GM23338 (cell line): Measurements from ENCODE around the gene DCBLD2. TPM values are rescaled to one million over a fixed set of nuclear protein-coding genes. Genes with fewer than 3 reads are reported as not detected.

Experiments used
- ATAC-seq: fragments of 200-7000 bp; cut with Tn5 transposase; 3 replicates; pipeline ENCODE4 v1.9.1; 2020
- DNase-seq: peaks from one replicate; pipeline ENCODE4 v3.0.0-alpha.2; 2015; ENCODE audit warnings: low spot score
- H2AFZ ChIP-seq: fragments of 200-600 bp; sonication (generic); 2 replicates; pipeline ENCODE4 v1.8.0; 2016; ENCODE audit warnings: antibody characterized with exemption, mild to moderate bottlenecking, moderate library complexity
- H3F3A ChIP-seq: fragments of 200-600 bp; sonication (generic); replicated peaks from 2 replicates; pipeline ENCODE4 v1.8.0; 2017; ENCODE audit warnings: antibody characterized with exemption, mixed run types, low read depth
- H3K27ac ChIP-seq: fragments of 200-600 bp; sonication (generic); 2 replicates; pipeline ENCODE4 v1.6.1; 2016; ENCODE audit warnings: low read depth
- H3K27me3 ChIP-seq: fragments of 200-600 bp; sonication (generic); 2 replicates; pipeline ENCODE4 v1.8.0; 2016; ENCODE audit warnings: mild to moderate bottlenecking, mixed run types, moderate library complexity; ENCODE audit not compliant: insufficient read depth
- H3K36me3 ChIP-seq: fragments of 200-600 bp; sonication (generic); 2 replicates; pipeline ENCODE4 v1.8.0; 2016; ENCODE audit warnings: mild to moderate bottlenecking; ENCODE audit not compliant: insufficient read depth
- H3K4me1 ChIP-seq: fragments of 200-600 bp; sonication (generic); 2 replicates; pipeline ENCODE4 v1.8.0; 2016; ENCODE audit warnings: mild to moderate bottlenecking, moderate library complexity; ENCODE audit not compliant: insufficient read depth
- H3K4me2 ChIP-seq: fragments of 200-600 bp; sonication (generic); 2 replicates; pipeline ENCODE4 v1.7.1; 2017; ENCODE audit warnings: mixed run types
- H3K4me3 ChIP-seq: fragments of 200-600 bp; sonication (generic); 2 replicates; pipeline ENCODE4 v1.6.1; 2016; ENCODE audit warnings: mixed run types
- H3K79me2 ChIP-seq: fragments of 200-600 bp; sonication (generic); replicated peaks from 2 replicates; pipeline ENCODE4 v1.8.0; 2017; ENCODE audit warnings: mild to moderate bottlenecking; ENCODE audit not compliant: insufficient read depth
- H3K9me2 ChIP-seq: fragments of 200-600 bp; sonication (generic); 2 replicates; pipeline ENCODE4 v1.8.0; 2017; ENCODE audit not compliant: insufficient read depth
- H4K20me1 ChIP-seq: fragments of 200-600 bp; sonication (generic); replicated peaks from 2 replicates; pipeline ENCODE4 v1.8.0; 2017; ENCODE audit warnings: mild to moderate bottlenecking; ENCODE audit not compliant: insufficient read depth
- H3K27ac Mint-ChIP-seq: 2 replicates; pipeline ENCODE4 v1.8.0; 2020; ENCODE audit warnings: inconsistent platforms, mild to moderate bottlenecking, moderate library complexity, mixed read lengths
- H3K27me3 Mint-ChIP-seq: 3 replicates; pipeline ENCODE4 v1.8.0; 2022; ENCODE audit warnings: low read depth, mild to moderate bottlenecking, moderate library complexity, mixed read lengths, inconsistent platforms; ENCODE audit not compliant: insufficient read depth, poor library complexity
- H3K36me3 Mint-ChIP-seq: 3 replicates; pipeline ENCODE4 v1.8.0; 2021; ENCODE audit warnings: low read depth, mild to moderate bottlenecking, inconsistent platforms, moderate library complexity, mixed read lengths
- H3K4me1 Mint-ChIP-seq: 3 replicates; pipeline ENCODE4 v1.8.0; 2020; ENCODE audit warnings: mild to moderate bottlenecking, inconsistent platforms, mixed read lengths
- H3K4me3 Mint-ChIP-seq: 3 replicates; pipeline ENCODE4 v1.8.0; 2021; ENCODE audit warnings: moderate library complexity, mild to moderate bottlenecking, inconsistent platforms, mixed read lengths
- H3K9me3 Mint-ChIP-seq: 3 replicates; pipeline ENCODE4 v1.8.0; 2020; ENCODE audit warnings: moderate library complexity, mild to moderate bottlenecking, inconsistent platforms, mixed read lengths
- CREB1 ChIP-seq: fragments of 250-450 bp; sonication (Bioruptor Pico); IDR thresholded peaks from 2 replicates; pipeline ENCODE4 v1.5.0; 2020; ENCODE audit warnings: low read depth, mild to moderate bottlenecking, moderate library complexity
- CTCF ChIP-seq, 2 experiments: fragments of 200-600 bp in 1 of 2; sonication (generic) in 1 of 2; conservative IDR thresholded peaks; 2 replicates each; pipeline versions ENCODE4 v1.5.1 to v1.6.1; 2016 to 2017; ENCODE audit warnings: antibody characterized with exemption in 2 of 2, low read depth in 2 of 2, mild to moderate bottlenecking in 2 of 2, moderate library complexity in 1 of 2
- EZH2 ChIP-seq: fragments of 200-600 bp; sonication (generic); IDR thresholded peaks from one replicate; pipeline ENCODE4 v1.8.0; 2017; ENCODE audit warnings: antibody characterized with exemption, mild to moderate bottlenecking, low read depth; ENCODE audit not compliant: unreplicated experiment
- EZH2phosphoT487 ChIP-seq: fragments of 200-600 bp; sonication (generic); IDR thresholded peaks from one replicate; pipeline ENCODE4 v1.8.1; 2018; ENCODE audit warnings: antibody characterized with exemption; ENCODE audit not compliant: unreplicated experiment
- JUNB ChIP-seq: IDR thresholded peaks from one replicate; pipeline ENCODE4 v1.6.1; 2016; ENCODE audit warnings: antibody characterized with exemption; ENCODE audit not compliant: unreplicated experiment
- NANOG ChIP-seq: IDR thresholded peaks from 2 replicates; pipeline ENCODE4 v1.6.1; 2016; ENCODE audit warnings: antibody characterized with exemption, borderline replicate concordance
- POLR2AphosphoS5 ChIP-seq: IDR thresholded peaks from 2 replicates; pipeline ENCODE4 v1.6.1; 2016; ENCODE audit warnings: antibody characterized with exemption, low read depth
- REST ChIP-seq: IDR thresholded peaks from one replicate; pipeline ENCODE4 v1.6.1; 2018; ENCODE audit warnings: antibody characterized with exemption; ENCODE audit not compliant: unreplicated experiment
- STAT1 ChIP-seq: IDR thresholded peaks from one replicate; pipeline ENCODE4 v1.6.1; 2016; ENCODE audit warnings: antibody characterized with exemption; ENCODE audit not compliant: unreplicated experiment
- ZNF114 ChIP-seq: fragments of 250-450 bp; sonication (Bioruptor Pico); IDR thresholded peaks from 2 replicates; pipeline ENCODE4 v1.5.0; 2020; ENCODE audit warnings: mild to moderate bottlenecking, moderate library complexity
- ZNF331 ChIP-seq: fragments of 250-450 bp; sonication (Bioruptor Pico); IDR thresholded peaks from 2 replicates; pipeline ENCODE4 v1.5.0; 2020; ENCODE audit warnings: low read depth, mild to moderate bottlenecking, moderate library complexity
- polyA plus RNA-seq: library from polyadenylated mRNA; unstranded; fragments of >200 nt; fragmentation: Nextera tagmentation; extraction: Ambion mirVana; gene quantifications from 2 replicates; pipeline ENCODE4 v1.2.1, GENCODE V29; 2016
- total RNA-seq: library from RNA; depleted of rRNA; stranded (reverse); fragments of >200 nt; shearing (Covaris generic); gene quantifications from 2 replicates; pipeline ENCODE4 v1.2.3, GENCODE V29; 2014
- TF ChIP-seq, protein P1 (sequence below): fragments of 250-450 bp; sonication (Bioruptor Pico); IDR thresholded peaks from 2 replicates; pipeline ENCODE4 v1.5.0; 2020; ENCODE audit warnings: mild to moderate bottlenecking, moderate library complexity
- TF ChIP-seq, protein P2 (sequence below): IDR thresholded peaks from 2 replicates; pipeline ENCODE4 v1.6.1; 2016; ENCODE audit warnings: antibody characterized with exemption

DCBLD2 gene
- total and polyA plus RNA-seq, 2 experiments from 2014 or later: 25.9 to 69.7 TPM

DNA sequence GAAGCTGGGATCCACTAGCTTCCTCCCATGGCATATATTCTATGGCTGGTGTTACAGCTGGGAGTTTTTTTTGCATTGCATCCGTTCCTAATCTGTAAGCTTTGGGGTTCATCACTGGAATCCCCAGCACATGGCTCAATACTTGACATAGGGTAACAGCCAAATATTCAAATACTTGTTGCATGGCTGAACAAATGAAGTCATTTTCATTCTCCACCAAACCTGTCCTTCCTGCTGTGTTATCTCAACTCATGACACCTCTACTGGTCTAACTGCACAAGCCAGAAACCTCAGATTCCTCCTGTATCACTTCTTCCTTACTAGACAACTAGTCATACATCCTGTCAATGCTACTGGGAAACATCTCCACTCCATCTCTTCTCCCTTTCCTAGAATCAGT lies 95.0 kb downstream of the DCBLD2 start:
- Histone ChIP-seq H3K4me3 (no peak overlapping the region), H3K27ac (no peak overlapping the region), H2AFZ (no peak overlapping the region), H3K4me2 (no peak overlapping the region), H4K20me1 (no peaks in the 10 kb centered on the region), H3K9me2 (no peaks in the 10 kb centered on the region), H3K4me1 (no peaks in the 10 kb centered on the region), H3K79me2 (no peaks in the 10 kb centered on the region), H3F3A (no peaks in the 10 kb centered on the region), H3K27me3 (no peaks in the 10 kb centered on the region), H3K36me3 (peaks cover 30% of the 10 kb centered on the region)
- no peaks in the 10 kb centered on the region for H3K4me1 Mint-ChIP-seq
- ATAC-seq (no peak), DNase-seq (no peak)
- no peak overlapping the region for H3K27ac Mint-ChIP-seq
- no peak for TF ChIP-seq CTCF (conservative IDR thresholded peaks at IDR 0.05; ENCODE audit: low read depth in 2 of 2)
- no peak for TF ChIP-seq CREB1
- no peak for TF ChIP-seq ZNF331 (CRISPR knock-in tag)
- TF ChIP-seq, protein P1, sequence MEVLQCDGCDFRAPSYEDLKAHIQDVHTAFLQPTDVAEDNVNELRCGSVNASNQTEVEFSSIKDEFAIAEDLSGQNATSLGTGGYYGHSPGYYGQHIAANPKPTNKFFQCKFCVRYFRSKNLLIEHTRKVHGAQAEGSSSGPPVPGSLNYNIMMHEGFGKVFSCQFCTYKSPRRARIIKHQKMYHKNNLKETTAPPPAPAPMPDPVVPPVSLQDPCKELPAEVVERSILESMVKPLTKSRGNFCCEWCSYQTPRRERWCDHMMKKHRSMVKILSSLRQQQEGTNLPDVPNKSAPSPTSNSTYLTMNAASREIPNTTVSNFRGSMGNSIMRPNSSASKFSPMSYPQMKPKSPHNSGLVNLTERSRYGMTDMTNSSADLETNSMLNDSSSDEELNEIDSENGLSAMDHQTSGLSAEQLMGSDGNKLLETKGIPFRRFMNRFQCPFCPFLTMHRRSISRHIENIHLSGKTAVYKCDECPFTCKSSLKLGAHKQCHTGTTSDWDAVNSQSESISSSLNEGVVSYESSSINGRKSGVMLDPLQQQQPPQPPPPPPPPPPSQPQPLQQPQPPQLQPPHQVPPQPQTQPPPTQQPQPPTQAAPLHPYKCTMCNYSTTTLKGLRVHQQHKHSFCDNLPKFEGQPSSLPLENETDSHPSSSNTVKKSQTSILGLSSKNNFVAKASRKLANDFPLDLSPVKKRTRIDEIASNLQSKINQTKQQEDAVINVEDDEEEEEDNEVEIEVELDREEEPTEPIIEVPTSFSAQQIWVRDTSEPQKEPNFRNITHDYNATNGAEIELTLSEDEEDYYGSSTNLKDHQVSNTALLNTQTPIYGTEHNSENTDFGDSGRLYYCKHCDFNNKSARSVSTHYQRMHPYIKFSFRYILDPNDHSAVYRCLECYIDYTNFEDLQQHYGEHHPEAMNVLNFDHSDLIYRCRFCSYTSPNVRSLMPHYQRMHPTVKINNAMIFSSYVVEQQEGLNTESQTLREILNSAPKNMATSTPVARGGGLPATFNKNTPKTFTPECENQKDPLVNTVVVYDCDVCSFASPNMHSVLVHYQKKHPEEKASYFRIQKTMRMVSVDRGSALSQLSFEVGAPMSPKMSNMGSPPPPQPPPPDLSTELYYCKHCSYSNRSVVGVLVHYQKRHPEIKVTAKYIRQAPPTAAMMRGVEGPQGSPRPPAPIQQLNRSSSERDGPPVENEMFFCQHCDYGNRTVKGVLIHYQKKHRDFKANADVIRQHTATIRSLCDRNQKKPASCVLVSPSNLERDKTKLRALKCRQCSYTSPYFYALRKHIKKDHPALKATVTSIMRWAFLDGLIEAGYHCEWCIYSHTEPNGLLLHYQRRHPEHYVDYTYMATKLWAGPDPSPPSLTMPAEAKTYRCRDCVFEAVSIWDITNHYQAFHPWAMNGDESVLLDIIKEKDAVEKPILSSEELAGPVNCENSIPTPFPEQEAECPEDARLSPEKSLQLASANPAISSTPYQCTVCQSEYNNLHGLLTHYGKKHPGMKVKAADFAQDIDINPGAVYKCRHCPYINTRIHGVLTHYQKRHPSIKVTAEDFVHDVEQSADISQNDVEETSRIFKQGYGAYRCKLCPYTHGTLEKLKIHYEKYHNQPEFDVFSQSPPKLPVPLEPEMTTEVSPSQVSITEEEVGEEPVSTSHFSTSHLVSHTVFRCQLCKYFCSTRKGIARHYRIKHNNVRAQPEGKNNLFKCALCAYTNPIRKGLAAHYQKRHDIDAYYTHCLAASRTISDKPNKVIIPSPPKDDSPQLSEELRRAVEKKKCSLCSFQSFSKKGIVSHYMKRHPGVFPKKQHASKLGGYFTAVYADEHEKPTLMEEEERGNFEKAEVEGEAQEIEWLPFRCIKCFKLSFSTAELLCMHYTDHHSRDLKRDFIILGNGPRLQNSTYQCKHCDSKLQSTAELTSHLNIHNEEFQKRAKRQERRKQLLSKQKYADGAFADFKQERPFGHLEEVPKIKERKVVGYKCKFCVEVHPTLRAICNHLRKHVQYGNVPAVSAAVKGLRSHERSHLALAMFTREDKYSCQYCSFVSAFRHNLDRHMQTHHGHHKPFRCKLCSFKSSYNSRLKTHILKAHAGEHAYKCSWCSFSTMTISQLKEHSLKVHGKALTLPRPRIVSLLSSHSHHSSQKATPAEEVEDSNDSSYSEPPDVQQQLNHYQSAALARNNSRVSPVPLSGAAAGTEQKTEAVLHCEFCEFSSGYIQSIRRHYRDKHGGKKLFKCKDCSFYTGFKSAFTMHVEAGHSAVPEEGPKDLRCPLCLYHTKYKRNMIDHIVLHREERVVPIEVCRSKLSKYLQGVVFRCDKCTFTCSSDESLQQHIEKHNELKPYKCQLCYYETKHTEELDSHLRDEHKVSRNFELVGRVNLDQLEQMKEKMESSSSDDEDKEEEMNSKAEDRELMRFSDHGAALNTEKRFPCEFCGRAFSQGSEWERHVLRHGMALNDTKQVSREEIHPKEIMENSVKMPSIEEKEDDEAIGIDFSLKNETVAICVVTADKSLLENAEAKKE: no peak
- no peak for TF ChIP-seq NANOG
- no peak for TF ChIP-seq ZNF114 (CRISPR knock-in tag)
- no peak for TF ChIP-seq EZH2
- TF ChIP-seq JUNB: no peak
- no peak for TF ChIP-seq POLR2AphosphoS5
- no peak for TF ChIP-seq EZH2phosphoT487
- no peak for TF ChIP-seq STAT1
- TF ChIP-seq, protein P2, sequence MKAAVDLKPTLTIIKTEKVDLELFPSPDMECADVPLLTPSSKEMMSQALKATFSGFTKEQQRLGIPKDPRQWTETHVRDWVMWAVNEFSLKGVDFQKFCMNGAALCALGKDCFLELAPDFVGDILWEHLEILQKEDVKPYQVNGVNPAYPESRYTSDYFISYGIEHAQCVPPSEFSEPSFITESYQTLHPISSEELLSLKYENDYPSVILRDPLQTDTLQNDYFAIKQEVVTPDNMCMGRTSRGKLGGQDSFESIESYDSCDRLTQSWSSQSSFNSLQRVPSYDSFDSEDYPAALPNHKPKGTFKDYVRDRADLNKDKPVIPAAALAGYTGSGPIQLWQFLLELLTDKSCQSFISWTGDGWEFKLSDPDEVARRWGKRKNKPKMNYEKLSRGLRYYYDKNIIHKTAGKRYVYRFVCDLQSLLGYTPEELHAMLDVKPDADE: no peak
- no peak for TF ChIP-seq REST
- no peaks in the 10 kb centered on the region; the same call in 1 of the 3 replicates for H3K9me3 Mint-ChIP-seq
- no peak overlapping the region for H3K4me3 Mint-ChIP-seq
- no peaks in the 10 kb centered on the region for H3K27me3 Mint-ChIP-seq
- peaks cover 74% of the 10 kb centered on the region for H3K36me3 Mint-ChIP-seq
